Stimulated activated CD4-positive, alpha-beta T cell treated with anti-CD3 and anti-CD28 coated beads, TNF-alpha, amount 100 ng/mL, for 48 hours (primary cell): ENCODE results near the gene SMTNL1.

Experiments
- DNase-seq, 3 donors: peaks; one replicate each; pipeline ENCODE4 v3.0.0-alpha.2; 2020; ENCODE audit warnings: low read depth in 3 of 3

Gene SMTNL1

DNA sequence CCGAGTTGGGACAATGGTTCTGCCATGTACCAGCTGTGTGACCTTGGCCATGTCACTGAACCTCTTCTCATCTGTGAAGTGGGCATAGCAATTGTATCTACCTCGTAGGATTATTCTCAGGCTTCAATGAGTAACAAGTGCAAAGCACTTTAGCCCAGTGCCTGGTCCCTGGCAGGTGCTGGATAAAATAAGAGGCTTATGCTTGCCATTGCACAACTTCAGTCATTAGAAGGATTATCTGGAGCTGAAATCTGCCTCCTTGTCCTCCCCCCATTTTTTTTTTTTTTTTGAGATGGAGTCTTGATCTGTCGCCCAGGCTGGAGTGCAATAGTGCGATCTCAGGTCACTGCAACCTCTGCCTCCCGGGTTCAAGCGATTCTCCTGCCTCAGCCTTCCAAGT, 7.2 kb downstream of the SMTNL1 start:
- no peak for DNase-seq

DNA sequence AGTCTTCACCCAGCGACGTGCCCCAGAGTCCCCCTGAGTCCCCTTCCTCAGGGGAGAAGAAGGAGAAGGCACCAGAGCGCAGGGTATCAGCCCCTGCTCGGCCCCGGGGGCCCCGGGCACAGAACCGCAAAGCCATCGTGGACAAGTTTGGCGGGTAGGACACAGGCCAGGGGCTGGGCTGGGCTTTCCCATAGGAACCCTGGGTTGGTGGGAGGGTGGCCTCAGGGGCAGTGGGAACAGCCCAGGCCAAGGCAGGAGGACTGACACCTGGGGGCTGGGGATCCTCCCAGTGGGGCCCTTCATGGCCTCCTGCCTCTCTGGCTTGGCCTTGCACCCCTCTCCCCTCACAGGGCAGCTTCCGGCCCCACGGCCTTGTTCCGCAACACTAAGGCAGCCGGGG, 8.5 kb downstream of the SMTNL1 start:
- DNase-seq, result no peak

DNA sequence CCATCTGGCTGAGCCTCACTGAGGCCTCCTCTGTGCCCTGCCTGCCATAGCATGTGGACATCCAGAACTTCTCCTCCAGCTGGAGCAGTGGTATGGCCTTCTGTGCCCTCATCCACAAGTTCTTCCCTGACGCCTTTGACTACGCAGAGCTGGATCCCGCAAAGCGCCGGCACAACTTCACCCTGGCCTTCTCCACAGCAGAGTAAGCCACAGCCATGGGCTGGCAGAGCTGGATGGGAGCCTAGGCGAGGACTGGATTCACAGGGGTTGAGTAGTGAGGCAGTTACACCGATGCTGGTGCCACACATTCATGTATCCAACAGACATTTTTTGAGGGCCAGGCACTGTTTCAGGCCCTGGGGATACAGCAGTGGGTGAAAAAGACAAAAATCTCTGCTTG, 9.1 kb downstream of the SMTNL1 start:
- no peak for DNase-seq

DNA sequence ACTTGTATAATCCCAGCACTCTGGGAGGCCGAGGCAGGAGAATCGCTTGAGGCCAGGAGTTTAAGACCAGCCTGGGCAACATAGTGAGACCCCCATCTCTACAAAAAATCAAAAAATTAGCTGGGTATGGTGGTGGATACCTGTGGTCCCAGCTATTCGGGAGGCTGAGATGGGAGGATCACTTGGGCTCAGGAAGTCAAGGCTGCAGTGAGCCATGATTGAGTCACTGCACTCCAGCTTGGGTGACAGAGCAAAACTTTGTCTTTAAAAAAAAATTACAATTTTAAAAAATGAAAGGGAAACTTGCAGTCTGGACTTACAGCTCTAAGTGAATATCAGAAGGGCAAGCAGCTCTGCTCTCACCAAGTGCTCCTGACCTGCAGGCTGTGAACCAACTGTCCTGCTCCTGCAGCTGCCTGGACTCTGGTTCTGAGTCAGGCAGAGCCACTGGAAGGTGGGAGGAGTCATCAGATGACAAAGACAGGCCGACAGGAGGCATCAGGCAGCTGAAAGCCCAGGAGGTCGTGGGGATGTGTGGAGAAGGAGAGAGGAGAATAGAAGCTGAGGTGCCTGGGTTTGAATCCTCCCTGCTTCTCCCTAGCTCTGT, 9.6 kb downstream of the SMTNL1 start:
- DNase-seq, result no peak

DNA sequence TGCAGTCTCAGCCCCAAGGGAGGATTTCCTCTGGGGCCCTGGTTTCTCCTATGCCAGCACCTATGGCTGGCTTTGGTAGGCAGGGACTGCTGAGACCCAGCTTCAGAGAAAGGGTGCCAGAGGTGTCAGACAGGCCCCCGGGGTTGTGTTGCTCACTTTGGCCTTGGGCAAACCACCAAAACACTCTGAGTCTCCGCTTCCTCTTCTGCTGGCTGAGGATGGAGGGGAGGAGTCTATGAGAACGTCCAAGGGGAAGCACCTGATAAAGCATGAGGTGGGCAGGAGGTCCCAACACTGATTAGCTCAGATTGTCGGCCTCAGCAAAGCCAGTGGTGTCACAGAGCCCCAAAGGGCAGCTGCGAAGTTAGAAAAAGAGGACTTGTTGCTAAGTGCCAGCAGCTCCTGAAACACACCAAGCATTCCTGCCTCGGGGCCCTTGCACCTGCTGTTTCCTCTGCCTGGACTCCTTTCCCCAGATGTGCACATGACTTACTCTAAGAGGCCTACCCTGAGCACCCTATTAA, 10.5 kb downstream of the SMTNL1 start:
- DNase-seq, result no peak

DNA sequence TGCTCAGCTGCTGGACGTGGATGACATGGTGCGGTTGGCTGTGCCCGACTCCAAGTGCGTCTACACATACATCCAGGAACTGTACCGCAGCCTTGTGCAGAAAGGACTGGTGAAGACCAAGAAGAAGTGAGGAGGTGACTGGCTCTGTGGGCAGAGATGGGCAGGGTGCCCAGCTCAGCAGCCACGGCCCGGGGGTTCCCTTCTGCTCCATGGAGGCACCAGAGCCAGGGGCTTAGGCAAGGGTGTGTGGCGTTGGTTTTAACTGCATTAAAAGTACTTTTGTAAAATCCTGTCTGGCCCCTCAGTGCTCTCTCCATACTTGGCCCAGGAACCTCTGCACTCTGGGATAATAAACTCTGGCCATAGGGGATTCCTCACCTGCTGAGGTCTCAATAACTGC, 12.6 kb downstream of the SMTNL1 start:
- DNase-seq, result no peak

DNA sequence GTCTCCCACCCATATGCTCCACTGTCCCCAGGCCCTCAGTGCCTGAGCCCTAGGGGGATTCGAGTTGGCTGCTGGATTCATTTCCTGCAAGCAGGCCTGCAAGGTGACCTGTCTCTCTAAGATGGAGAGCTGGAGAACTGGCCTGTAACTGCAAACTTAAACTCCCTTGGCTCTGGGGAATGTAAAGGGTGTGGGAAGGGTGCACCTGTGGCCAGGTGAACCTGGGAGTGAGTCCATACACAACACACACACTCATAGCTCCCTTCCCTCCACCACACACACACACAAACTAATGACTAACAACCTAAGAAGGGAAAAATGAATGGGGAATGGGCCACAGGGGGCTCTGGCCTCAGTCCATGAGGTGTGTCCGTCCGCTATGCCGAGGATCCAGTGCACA, 14.5 kb downstream of the SMTNL1 start:
- DNase-seq, result no peak

DNA sequence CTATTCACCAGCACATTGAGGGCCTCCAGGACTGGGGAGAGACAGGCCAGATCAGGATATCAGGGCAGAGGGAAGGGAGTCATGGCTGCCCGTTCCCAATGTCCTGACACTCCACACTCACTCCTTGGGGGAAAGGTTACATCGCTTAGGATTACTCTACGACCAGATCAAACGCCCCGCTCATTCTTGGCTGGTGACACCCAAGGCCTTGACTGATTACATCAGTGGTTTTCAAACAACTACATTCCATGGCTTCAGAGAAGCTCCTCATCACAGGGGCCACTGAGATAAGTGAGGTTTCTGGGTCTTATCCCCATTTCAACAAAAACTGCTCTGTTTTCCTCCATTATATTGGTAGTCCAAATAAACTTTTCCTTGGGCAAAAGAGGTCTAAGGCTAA, 15.1 kb downstream of the SMTNL1 start:
- DNase-seq, result no peak

DNA sequence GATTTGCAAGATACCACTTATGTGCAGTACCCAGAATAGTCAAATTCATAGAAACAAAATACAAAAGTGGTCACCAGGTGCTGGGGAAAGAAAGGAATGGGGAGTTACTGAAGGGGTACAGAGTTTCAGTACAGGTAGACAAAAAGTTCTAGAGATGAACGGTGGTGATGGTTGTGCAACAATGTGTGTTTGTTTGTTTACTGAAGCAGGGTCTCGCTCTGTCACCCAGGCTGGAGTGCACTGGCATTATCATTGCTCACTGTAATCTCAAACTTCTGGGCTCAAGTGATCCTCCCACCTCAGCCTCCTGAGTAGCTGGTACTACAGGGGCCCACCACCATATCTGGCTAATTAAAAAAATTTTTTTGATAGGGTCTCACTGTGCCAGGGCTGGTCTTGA, 18.0 kb downstream of the SMTNL1 start:
- DNase-seq, result no peak

DNA sequence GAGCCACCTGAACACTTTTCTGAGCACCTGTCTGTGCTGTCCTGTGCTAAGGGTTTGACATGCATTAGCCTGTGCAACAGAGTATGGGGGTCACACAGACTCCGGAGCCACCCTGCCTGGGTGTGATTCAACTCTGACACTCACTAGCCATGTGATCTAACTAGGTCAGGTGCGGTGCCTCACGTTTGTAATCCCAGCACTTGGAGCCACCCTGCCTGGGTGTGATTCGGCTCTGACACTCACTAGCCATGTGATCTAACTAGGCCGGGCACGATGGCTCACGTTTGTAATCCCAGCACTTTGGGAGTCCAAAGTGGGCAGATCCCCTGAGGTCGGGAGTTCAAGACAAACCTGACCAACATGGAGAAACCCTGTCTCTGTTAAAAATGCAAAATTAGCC, 18.6 kb downstream of the SMTNL1 start:
- DNase-seq, result no peak

DNA sequence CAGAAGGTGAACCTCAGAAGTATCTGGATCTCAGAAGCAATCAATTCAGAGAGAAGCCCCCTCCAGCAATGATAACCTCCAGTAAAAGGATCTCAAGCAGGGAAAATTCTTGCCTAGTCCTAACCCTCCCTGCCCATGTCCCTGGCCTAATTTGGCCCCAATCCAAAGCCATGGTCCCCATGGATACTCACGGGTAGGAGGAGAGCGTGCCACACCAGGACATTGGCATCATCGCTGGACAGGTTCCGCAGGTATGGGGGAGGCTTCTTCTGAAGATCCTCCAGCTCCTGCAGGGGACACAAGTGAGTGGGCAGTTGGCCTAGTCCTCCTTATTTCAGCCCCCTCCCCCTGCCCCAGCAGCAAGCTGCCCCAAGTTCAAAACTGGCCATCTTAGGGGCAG, 22.8 kb downstream of the SMTNL1 start:
- no peak for DNase-seq

DNA sequence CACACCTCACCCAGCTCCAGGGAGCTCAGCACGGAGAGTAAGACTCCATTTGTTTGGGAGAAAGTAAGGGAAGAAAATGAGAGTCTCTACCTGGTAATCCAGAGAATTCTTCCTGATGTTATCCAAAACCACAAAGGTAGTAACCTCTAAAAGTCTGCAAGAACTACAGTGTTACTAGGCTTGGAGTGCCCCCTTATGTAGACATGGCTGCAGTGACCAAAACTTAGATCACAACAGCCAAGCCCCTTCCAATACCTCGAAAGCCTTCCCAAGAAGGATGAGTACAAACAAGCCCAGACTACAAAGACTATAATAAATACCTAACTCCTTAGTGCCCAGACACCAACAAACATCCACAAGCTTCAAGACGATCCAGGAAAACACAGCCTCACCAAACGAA, 25.2 kb downstream of the SMTNL1 start:
- no peak for DNase-seq

DNA sequence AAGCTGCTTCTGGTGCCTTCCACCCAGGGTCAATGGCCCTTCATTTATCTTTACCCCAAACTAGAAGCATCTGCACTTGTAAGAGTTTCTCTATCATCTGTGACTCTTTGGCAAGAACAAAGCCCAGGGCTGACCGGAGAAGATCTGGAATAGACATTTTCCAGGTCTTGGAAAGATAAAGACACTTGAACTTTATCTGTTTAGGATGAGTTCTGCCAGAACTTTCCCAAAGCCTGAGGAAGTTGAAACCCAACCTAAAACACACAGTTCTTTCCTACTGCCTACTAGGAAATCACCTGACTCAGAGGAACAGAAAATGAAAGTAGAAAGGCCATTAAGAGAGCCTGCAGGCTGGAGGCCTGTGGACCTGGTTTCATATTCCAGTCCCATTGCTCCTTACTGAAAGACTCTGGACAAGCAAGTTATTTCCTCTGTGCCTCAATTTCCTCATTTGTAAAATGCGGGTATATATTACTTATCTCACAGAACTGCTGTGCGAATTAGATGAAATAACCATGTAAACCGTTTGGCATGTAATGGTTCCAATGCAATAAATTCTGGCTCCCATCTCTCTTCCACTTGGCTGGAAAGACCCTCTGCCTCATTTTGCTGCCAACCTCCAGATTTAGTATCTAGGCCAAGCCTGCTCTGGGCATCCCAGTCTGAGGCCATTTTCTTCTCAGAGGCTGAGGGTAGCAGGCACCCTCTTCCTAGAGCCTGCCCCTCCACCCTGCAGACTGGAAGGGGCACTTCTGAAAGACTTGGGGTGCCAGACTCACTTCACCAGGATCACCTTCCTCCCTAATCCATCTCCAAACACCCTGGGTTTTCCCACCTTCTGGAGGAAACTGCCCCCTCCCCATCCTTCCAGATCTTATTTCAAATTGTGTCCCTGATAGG, 28.9 kb downstream of the SMTNL1 start:
- DNase-seq, result no peak

DNA sequence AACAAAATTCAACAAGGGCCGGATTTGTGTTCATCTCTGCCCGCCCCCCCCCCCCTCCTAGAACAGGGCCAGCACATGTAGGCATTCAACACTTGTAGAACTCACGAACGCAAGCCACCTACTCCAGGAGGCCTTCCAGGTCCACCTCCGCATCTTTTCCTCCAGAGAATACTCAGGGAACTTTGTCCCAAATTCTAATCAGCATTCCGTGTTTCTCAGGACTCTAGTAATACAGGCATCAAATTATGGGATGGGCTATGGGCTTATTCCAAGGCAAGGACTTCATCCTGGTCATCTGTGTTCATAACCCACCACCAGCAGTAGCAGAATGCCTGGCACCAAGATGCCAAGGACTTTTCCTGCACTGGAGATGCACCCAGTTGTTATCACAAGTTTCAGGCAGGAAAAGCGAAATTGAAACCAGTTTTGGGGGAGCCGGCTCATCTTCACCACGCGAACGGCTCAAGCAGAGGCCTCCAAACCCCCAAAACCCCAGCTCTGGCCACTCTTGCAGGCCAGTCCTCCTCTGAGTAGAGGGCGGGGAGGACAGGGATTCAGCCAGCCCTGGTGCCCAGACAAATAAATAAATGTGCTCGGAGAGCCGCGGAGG, 29.6 kb downstream of the SMTNL1 start:
- peak in 1 of 3 donors; percentile 20 for DNase-seq

DNA sequence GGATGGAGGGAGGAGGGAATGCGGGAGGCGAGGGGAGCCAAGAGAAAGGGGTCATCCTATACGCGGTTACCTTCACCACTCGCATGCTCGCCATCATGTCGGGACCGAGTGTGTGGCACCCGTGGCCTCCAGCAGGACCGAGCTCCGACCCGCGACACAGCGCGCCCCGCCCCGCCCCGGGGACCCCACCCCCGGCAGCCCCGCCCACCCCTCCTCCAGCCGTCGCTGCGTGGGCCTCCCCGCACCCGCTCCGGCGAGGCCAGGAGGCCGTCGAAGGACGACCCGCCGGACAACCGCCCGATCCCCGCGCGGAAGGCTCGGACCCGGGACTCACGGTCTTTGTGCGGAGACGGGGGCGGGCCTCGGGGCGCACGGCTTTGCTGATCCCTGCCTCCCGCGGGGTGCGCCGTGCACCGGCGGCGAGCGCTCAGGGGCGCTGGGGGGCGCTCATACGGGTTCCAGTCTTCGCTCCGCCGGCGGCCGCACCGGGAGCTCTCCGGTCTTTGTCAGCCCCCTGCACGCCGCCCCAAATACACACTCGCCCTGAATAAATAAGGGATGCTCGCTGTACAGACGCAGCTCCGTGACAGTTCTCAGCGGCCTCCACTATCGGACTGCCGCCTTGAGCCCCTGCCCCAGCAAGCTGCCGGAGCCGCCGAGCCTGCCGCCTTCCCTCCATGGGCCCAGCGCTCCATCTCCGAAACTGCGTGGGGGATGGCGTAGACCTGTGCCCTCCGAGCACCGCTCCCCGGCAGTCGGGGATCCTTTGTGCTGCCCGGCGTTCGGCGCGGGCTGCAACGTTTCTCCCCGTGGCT, 30.3 kb downstream of the SMTNL1 start, which contains the start of gene UBE2L6:
Gene UBE2L6 (minus strand): TSS at position 158 of the 815 bp plus-strand sequence. CDS start 61 bp downstream, at position 97.
- DNase-seq, result peak; percentile 28 to 79 (median 64)

DNA sequence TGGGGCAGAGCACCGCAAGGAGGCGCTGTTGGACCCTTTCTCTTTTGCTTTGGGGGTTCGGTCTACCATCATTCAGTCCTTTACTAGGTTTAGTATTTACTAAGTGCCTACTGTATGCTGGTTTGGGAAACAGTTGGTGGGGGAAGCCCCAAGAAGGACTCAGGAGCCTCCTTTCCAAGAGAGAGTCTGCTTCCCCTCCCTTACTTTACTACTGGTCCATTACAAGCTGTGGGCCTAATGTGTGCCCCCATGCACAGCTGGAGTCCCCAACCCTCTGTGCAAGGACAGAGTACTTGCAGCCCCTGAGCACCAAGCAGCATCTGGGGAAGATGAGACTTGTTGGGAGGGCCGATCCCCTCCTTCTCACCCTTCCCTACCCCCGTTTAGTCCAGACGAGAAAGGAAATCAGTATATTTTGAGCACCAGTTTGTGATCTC, 31.0 kb downstream of the SMTNL1 start:
- DNase-seq, result peak in 2 of 3 donors; percentile 85 to 86

DNA sequence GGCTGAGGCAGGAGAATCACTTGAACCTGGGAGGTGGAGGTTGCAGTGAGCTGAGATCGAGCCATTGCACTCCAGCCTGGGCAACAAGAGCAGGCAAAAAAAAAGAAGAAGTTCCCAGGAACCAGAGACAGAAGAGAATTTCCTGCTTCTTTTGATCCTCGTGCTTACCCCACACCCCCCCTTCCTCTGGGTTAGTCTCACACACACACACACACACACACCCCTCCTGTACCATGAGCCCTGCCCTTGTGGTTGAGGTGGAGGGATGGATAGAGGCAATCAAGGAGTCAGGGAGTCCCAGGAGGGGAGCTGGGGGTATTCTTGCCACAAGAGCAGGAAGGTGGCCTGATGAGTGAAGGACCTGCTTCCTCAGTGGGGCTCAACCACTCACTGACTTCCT, 34.2 kb downstream of the SMTNL1 start:
- no peak for DNase-seq

DNA sequence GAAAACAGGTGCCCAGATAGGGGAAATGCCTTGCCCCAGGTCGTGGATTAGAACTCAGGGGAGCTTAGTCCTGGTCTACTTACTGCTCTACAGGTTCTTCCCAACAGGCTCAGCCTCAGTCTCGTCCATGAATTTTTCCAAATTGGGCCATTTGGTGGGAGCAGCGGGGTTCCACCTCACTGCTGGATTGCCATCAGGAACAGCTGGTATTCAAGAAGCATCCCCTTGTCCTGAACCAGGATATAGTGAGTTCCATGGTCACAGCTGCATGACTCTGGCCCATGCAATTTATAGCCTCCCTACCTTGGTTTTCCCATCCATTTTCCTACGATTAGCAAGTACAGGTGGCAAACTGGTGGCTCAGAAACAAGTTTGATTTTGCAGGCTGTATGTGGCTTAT, 36.7 kb downstream of the SMTNL1 start:
- DNase-seq, result no peak

DNA sequence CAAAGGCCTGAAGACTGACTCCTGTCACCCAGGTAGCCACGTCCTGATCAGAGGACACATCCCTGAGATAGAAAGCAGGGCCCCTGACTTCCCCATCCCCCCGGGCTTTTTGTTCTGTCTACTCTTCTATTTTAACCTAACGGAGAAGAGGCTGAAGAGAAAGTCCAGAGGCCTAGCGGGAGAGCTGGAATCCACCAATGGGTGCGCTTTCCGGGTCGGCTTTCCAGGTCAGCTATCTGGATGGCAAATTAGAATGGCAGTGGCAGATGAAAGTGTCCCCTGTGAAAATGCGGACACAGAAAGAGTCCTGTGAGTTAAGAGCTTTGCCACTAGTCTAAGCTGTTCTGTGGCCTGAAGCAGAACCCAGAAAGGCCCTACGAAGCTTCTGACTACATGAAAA, 46.9 kb downstream of the SMTNL1 start:
- DNase-seq, result no peak

DNA sequence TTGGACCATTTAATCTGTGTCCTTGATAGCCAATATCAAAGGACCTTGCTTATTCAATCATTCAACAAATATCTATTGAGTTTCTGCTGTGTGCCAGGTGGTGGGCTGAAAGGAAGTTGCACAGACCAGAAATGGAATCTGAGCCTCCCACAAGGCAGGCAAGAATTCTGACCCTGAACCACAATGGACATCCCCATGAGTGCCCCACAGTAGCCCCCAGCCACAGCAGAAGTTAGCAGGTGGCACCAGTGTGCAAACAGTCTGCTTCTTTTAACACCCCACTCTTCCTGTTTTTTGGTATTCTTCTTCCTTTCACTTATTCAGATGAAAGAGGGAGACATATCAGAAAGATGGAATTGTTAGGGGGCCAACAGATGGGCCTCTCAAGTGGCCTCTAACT, 47.9 kb downstream of the SMTNL1 start:
- no peak for DNase-seq

DNA sequence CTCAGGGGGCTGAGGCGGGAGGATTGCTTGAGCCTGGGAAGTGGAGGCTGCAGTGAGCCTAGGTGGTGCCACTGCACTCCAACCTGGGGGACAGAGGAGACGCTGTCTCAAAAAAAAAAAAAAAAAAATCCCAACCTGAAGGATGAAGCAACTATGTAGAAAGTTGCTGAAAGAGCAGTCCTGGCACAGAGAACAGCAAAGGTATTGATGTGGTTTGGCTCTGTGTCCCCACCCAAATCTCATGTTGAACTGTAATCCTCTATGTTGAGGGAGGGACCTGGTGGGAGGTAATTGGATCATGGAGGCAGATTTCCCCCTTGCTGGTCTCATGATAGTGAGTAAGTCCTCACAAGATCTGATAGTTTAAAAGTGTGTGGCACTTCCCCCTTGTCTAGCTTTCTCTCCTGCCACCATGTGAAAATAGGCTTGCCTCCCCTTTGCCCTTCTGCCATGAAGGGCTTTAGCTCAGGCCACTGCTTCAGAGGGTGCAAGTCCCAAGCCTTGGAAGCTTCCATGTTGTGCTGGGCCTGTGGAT, 49.4 kb downstream of the SMTNL1 start:
- no peak for DNase-seq
